ENCODE data around the gene MGST3. TPM values are rescaled to one million over a fixed set of nuclear protein-coding genes. Genes with fewer than 3 reads are reported as not detected.

The MGST3 gene
- total and polyA plus RNA-seq, 2 of the 4 experiments (the other 2 are of a cell fraction), result 159 to 213 TPM

GRCh38 chr1:165623624-165624023 lies 7.4 kb upstream of the MGST3 start:
- Histone ChIP-seq H2BK5ac (ENCODE audit: low read depth, low read length, poor library complexity, severe bottlenecking) (no peak overlapping the region), H3K56ac (ENCODE audit: extremely low read depth, insufficient read depth, low read length) (no peak overlapping the region)
- CTCF ChIA-PET, result interaction anchor here (1.4 kb wide), 1 partner anchor 13 kb away, joined by 7 read pairs; no protein-coding TSS in a partner anchor

More at GRCh38 chr1:165623624-165624023, 7.4 kb upstream of the MGST3 start:
- Histone ChIP-seq H3K79me1 (ENCODE audit: low read depth in 1 of 2, low read length in 2 of 2) (no peaks in the 10 kb centered on the region), H3K27me3 (ENCODE audit: control insufficient read depth, insufficient read depth, low read length) (peaks cover 2% of the 10 kb centered on the region), H4K20me1 (ENCODE audit: insufficient read depth, low read length) (no peaks in the 10 kb centered on the region), H2BK20ac (ENCODE audit: low read depth, low read length) (no peak overlapping the region), H3K9me1 (ENCODE audit: insufficient read depth, low read length) (no peaks in the 10 kb centered on the region), H2AK5ac (ENCODE audit: low read depth, low read length) (no peak overlapping the region), H3K27ac (ENCODE audit: insufficient read depth, low read length) (no peak overlapping the region), H2AFZ (replicated peaks; ENCODE audit: low read length, poor library complexity) (no peak overlapping the region), H3K4me2 (ENCODE audit: low read depth, low read length) (no peak overlapping the region), H3K18ac (ENCODE audit: low read depth, low read length) (no peak overlapping the region), H3K14ac (replicated peaks; ENCODE audit: low read depth, low read length) (no peak overlapping the region), H3K36me3 (ENCODE audit: control insufficient read depth, insufficient read depth, low read length) (no peaks in the 10 kb centered on the region), H4K8ac (ENCODE audit: low read depth in 2 of 2, low read length in 2 of 2) (no peak overlapping the region), H3K4me1 (ENCODE audit: control insufficient read depth, insufficient read depth, low read length) (no peaks in the 10 kb centered on the region), H3K9ac (ENCODE audit: low read depth, low read length) (no peak overlapping the region), H2BK120ac (ENCODE audit: low read depth, low read length) (no peak overlapping the region), H3K9me3 (ENCODE audit: control insufficient read depth, insufficient read depth, low read length) (no peaks in the 10 kb centered on the region), H3K4me3 (ENCODE audit: insufficient read depth, low read depth, low read length) (no peak overlapping the region), H4K91ac (ENCODE audit: insufficient read depth, low read depth, low read length) (no peak overlapping the region), H4K5ac (ENCODE audit: low read depth, low read length) (no peak overlapping the region), H2AK9ac (replicated peaks; ENCODE audit: low read depth, low read length, poor library complexity) (no peak overlapping the region), H3K4ac (ENCODE audit: low read depth, low read length) (no peak overlapping the region), H2BK15ac (ENCODE audit: low read depth, low read length) (no peak overlapping the region), H3K23ac (ENCODE audit: low read depth, low read length) (no peak overlapping the region)
- ATAC-seq (ENCODE audit: low read depth) (no peak), DNase-seq (no peak)
- TF ChIP-seq CHD1 (IDR thresholded peaks at IDR 0.05; ENCODE audit: low read depth, low read length) (no peak), SMC3 (IDR thresholded peaks at IDR 0.05; ENCODE audit: low read depth, low read length) (no peak), CEBPB (IDR thresholded peaks at IDR 0.05; ENCODE audit: low read depth, low read length) (peak; percentile 52)
- dilution Hi-C loops (cut with HindIII; ENCODE audit: low sequenced_read_pairs, unreplicated experiment) (no loop called here), in situ Hi-C loops (cut with MboI; ENCODE audit: low sequenced_read_pairs) (loop anchor here (25.0 kb wide), 1 partner anchor 864 kb away; no protein-coding TSS in a partner anchor), intact Hi-C loops (cut with micrococcal nuclease) (no loop called here)
- POLR2A ChIA-PET (ENCODE audit: unreplicated experiment), result no interaction called here
- BruUV-seq (replicated peaks), result no TSS peak
